Suprapubic skin (tissue), 4 donors: Measurements from ENCODE around the gene CPEB4. TPM values are rescaled to one million over a fixed set of nuclear protein-coding genes. Genes with fewer than 3 reads are reported as not detected.

ENCODE experiments used
- DNase-seq, 2 donors: peaks; one replicate each; pipeline ENCODE4 v3.0.0-alpha.2; 2019; ENCODE audit warnings: low spot score in 2 of 2
- H3K27ac ChIP-seq: fragments of 200-600 bp; sonication (generic); one replicate; pipeline ENCODE4 v1.5.1; 2019
- H3K27me3 ChIP-seq: fragments of 200-600 bp; sonication (generic); one replicate; pipeline ENCODE4 v1.5.1; 2019
- H3K36me3 ChIP-seq: fragments of 200-600 bp; sonication (generic); one replicate; pipeline ENCODE4 v1.5.1; 2019
- H3K4me1 ChIP-seq: fragments of 200-600 bp; sonication (generic); one replicate; pipeline ENCODE4 v1.5.1; 2019
- H3K4me3 ChIP-seq: fragments of 200-600 bp; sonication (generic); one replicate; pipeline ENCODE4 v1.5.1; 2019; ENCODE audit warnings: mild to moderate bottlenecking
- H3K9me3 ChIP-seq: fragments of 200-600 bp; sonication (generic); one replicate; pipeline ENCODE4 v1.5.1; 2019
- EP300 ChIP-seq: sonication (generic); formaldehyde crosslinking; IDR thresholded peaks from one replicate; pipeline ENCODE4 v1.6.1; 2017; ENCODE audit warnings: antibody characterized with exemption
- POLR2A ChIP-seq, 2 donors: fragments of 450-650 bp; IDR thresholded peaks; one replicate each; pipeline ENCODE4 v1.6.1; 2017; ENCODE audit warnings: antibody characterized with exemption in 2 of 2, mild to moderate bottlenecking in 2 of 2, moderate library complexity in 2 of 2
- POLR2AphosphoS5 ChIP-seq, 3 donors: sonication (generic); formaldehyde crosslinking; IDR thresholded peaks; one replicate each; pipeline ENCODE4 v1.6.1; 2017; ENCODE audit warnings: antibody characterized with exemption in 3 of 3
- WGBS: methylation state at CpG from one replicate; pipeline ENCODE4 v1.1.5; 2018; 5-methylcytosine and 5-hydroxymethylcytosine counted together
- total RNA-seq, 4 donors: library from RNA; depleted of rRNA; stranded (reverse); fragments of >200 nt; gene quantifications; one replicate each; pipeline ENCODE4 v1.1.0, GENCODE V29; 2016
- TF ChIP-seq, protein P1 (sequence below), 2 donors: fragments of 200-600 bp in 1 of 2; fragments of 450-650 bp in 1 of 2; sonication (generic) in 1 of 2; IDR thresholded peaks; one replicate each; pipeline ENCODE4 v1.5.1; 2016 to 2019; ENCODE audit warnings: antibody characterized with exemption in 2 of 2, mild to moderate bottlenecking in 1 of 2, moderate library complexity in 1 of 2

CPEB4 gene
- total RNA-seq, 4 donors from 2014 or later, result 45.2 to 70.7 (median 52.5) TPM

DNA sequence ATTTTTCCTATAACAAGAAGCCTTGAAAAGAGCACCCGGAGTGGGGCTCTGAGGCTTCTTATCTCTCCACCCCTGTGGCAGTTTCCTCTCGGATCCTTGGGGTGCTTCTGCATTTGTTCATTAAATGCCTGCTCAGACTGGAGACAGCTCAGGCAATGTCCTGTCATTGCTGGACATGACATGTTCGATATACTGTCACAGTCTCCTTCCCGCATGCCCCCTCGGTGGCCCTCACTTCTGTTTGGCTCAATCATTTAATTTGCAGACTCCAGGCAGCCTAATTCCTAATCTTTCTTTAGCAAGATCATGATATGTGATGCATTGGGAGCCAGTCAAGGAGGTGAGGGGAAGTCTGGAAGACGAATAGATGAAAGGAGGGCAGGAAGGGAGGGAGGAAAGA lies 37.5 kb upstream of the CPEB4 start:
- 60% methylated on average over 6 of the region's 6 CpGs for WGBS

DNA sequence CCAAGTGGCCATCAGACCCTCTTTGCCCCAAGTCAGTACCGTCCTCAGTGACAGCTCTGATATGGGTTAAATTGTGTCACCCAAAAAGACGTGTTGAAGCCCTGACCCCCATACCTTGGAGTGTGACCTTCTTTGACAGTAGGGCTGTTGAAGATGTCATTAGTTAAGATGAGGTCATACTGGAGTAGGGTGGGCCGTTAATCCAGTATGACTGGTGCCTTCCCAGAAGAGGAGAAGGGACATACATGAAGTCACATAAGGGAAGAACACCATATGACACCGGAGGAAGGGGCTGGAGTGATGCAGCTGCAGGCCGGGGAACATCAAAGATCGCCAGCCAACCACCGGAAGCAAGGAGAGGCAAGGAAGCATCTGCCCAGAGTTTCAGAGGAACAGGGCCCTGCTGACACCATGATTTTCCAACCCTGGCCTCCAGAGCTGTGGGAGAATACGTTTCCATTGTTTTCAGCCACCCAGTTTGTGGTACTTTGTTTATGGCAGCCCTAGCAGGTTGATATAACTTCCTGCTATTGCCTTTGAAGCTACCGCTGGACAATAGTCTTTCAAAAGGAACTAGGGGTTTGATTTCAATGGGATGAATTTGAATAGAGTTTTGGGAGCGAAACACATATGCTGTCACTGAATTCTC lies 36.4 kb upstream of the CPEB4 start:
- Histone ChIP-seq H3K27ac (no peak overlapping the region), H3K9me3 (no peaks in the 10 kb centered on the region), H3K27me3 (no peaks in the 10 kb centered on the region), H3K4me3 (no peak overlapping the region), H3K36me3 (no peaks in the 10 kb centered on the region), H3K4me1 (no peaks in the 10 kb centered on the region)
- WGBS, result 75% methylated on average over 10 of the region's 10 CpGs
- TF ChIP-seq POLR2A (IDR thresholded peaks at IDR 0.05) (no peak), POLR2AphosphoS5 (IDR thresholded peaks at IDR 0.05) (no peak)
- no peak for DNase-seq

More for the DNA sequence above, 37.5 kb upstream of the CPEB4 start:
- H3K36me3 ChIP-seq, result no peaks in the 10 kb centered on the region
- TF ChIP-seq, protein P1, sequence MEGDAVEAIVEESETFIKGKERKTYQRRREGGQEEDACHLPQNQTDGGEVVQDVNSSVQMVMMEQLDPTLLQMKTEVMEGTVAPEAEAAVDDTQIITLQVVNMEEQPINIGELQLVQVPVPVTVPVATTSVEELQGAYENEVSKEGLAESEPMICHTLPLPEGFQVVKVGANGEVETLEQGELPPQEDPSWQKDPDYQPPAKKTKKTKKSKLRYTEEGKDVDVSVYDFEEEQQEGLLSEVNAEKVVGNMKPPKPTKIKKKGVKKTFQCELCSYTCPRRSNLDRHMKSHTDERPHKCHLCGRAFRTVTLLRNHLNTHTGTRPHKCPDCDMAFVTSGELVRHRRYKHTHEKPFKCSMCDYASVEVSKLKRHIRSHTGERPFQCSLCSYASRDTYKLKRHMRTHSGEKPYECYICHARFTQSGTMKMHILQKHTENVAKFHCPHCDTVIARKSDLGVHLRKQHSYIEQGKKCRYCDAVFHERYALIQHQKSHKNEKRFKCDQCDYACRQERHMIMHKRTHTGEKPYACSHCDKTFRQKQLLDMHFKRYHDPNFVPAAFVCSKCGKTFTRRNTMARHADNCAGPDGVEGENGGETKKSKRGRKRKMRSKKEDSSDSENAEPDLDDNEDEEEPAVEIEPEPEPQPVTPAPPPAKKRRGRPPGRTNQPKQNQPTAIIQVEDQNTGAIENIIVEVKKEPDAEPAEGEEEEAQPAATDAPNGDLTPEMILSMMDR (IDR thresholded peaks at IDR 0.05), result no peak
- TF ChIP-seq EP300, result no peak
- TF ChIP-seq POLR2A (IDR thresholded peaks at IDR 0.05), result no peak
- TF ChIP-seq POLR2AphosphoS5 (IDR thresholded peaks at IDR 0.05), result no peak
- H3K4me1 ChIP-seq, result no peaks in the 10 kb centered on the region
- H3K27me3 ChIP-seq, result no peaks in the 10 kb centered on the region
- DNase-seq, result no peak
- H3K4me3 ChIP-seq, result no peak overlapping the region
- no peak overlapping the region for H3K27ac ChIP-seq
- H3K9me3 ChIP-seq, result no peaks in the 10 kb centered on the region

DNA sequence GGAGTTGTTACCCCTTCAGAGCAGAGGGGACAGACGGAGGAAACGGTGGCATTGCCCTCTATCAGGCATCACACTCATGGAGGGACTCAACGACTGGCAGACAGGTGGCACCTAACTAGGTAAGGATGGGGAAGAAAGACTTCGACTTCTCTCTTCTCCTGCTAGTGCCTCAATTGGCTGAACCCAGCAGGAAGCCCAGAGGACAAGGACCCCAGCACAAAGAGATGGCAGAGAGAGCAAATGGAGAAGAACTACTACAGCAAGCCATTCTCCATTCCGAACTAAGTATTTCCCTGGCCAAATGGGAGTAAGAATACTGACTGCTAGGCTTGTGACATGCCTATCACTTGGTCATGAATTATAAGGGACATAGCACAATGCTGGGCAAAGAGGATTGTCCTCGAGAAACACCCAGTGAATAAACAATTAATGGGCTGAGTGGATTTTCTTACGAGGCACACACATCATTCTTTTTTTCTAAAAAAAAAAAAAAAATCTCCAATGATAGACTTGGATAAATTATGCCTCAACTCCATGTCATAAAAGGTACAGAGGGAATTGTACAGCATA lies 35.3 kb upstream of the CPEB4 start:
- no peak for DNase-seq
- no peaks in the 10 kb centered on the region for H3K4me1 ChIP-seq
- no peaks in the 10 kb centered on the region for H3K9me3 ChIP-seq
- H3K4me3 ChIP-seq, result no peak overlapping the region
- no peaks in the 10 kb centered on the region for H3K36me3 ChIP-seq
- no peaks in the 10 kb centered on the region for H3K27me3 ChIP-seq
- WGBS, result 84% methylated on average over 7 of the region's 7 CpGs
- H3K27ac ChIP-seq, result no peak overlapping the region
- no peak for TF ChIP-seq EP300
- TF ChIP-seq, protein P1 (IDR thresholded peaks at IDR 0.05), result no peak

DNA sequence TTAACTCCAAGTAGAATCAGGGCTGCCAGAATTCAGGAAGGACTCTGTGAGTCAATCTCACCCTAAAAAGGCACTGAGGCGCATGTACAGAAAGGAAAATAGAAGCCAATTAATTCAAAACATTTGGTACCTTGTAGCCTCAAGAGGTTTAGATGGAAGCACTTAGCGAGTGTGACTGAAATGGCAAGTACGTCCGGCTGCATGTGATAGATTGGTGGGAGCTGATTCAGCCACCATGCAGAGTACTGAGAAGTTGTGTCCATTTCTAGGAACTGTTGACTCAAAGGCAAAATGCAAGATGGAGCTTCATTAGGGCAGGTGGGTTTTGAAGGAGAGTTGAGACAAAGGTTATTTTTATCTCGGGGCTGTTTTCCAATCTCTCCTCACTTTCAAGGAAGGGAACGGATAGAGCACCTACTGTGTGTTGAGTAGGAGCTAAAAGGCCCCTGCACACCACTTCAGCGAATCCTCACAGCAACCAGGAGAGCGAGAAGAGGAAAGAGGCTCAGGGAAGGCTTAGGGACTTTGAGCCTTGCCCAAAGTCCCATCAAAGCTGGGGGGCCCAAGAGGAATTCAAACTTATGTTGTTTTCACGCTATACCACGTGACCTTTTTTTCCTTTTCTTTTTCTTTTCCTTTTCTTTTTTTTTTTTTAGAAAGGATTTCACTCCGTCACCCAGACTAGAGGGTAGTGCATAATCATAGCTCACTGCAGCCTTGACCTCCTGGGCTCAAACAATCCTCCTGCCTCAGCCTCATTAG lies 34.6 kb upstream of the CPEB4 start:
- TF ChIP-seq, protein P1 (IDR thresholded peaks at IDR 0.05), result no peak
- TF ChIP-seq POLR2A (IDR thresholded peaks at IDR 0.05) (no peak), EP300 (no peak), POLR2AphosphoS5 (IDR thresholded peaks at IDR 0.05) (no peak)
- 75% methylated on average over 11 of the region's 11 CpGs for WGBS
- no peaks in the 10 kb centered on the region for H3K9me3 ChIP-seq
- H3K4me1 ChIP-seq, result no peaks in the 10 kb centered on the region
- H3K27ac ChIP-seq, result no peak overlapping the region
- DNase-seq, result no peak
- H3K4me3 ChIP-seq, result no peak overlapping the region
- no peaks in the 10 kb centered on the region for H3K36me3 ChIP-seq
- H3K27me3 ChIP-seq, result no peaks in the 10 kb centered on the region

DNA sequence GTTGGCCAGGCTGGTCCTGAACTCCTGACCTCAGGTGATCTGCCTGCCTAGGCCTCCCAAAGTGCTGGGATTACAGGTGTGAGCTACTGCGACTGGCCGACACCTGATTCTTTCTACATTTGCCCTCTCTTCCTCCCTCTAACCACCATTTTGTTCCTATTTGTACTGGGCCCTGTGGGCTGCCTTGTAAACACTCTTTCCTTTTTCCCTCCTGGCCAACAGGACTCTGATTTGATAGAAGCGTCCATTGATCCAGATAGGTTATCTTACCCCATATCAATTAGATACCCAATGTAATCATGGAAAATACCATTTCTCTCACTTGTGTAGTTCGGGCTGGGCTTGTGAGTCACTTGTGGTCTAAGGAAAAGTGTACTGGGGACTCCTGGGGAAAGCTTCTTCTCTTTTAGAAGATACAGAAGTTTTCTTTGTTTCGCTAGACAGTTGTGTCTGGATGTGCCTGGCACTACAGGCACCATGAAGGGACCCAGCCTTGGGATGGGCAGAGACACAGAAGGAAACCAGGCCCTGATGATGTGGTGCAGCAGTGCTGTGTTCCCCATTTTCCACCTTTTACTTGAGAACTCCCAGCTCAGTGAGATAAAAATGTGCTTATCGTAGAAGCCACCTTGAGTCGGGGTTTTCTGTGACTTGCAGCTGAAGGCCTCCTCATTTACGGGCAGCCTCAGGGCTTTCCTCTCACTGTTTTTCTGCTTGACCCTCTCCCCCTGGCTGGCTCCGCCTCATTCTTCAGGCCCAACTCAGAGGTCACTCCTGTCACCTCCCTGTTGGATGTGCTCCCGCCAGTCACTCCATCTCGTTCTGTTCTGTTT lies 32.8 kb upstream of the CPEB4 start:
- no peaks in the 10 kb centered on the region for H3K27me3 ChIP-seq
- no peaks in the 10 kb centered on the region for H3K4me1 ChIP-seq
- no peak overlapping the region for H3K4me3 ChIP-seq
- TF ChIP-seq POLR2A (IDR thresholded peaks at IDR 0.05) (no peak), POLR2AphosphoS5 (IDR thresholded peaks at IDR 0.05) (no peak), EP300 (no peak)
- TF ChIP-seq, protein P1 (IDR thresholded peaks at IDR 0.05), result no peak
- no peak overlapping the region for H3K27ac ChIP-seq
- no peaks in the 10 kb centered on the region for H3K9me3 ChIP-seq
- H3K36me3 ChIP-seq, result no peaks in the 10 kb centered on the region
- DNase-seq, result no peak
- 78% methylated on average over 11 of the region's 11 CpGs for WGBS
